Activated CD8-positive, alpha-beta T cell treated with anti-CD3 and anti-CD28 coated beads for 36 hours (primary cell): ENCODE results near the gene RAB19. TPM values are rescaled to one million over a fixed set of nuclear protein-coding genes. Genes with fewer than 3 reads are reported as not detected.
A peak's percentile ranks its signal among the peaks of the same experiment; 100 is the strongest.

Experiments used
- ATAC-seq: fragments of 200-7000 bp; cut with Tn5 transposase; one replicate; pipeline ENCODE4 v1.10.0; 2021; ENCODE audit warnings: mild to moderate bottlenecking, moderate library complexity
- CTCF ChIA-PET: fragments of 350-600 bp; sonication (Branson Sonifier 250); formaldehyde crosslinking; loops from one replicate; lab custom pipeline; 2021; ENCODE audit warnings: antibody characterized with exemption; lab: Charles Lee
- POLR2A ChIA-PET: fragments of 350-600 bp; sonication (Branson Sonifier 250); formaldehyde crosslinking; loops from one replicate; lab custom pipeline; 2021; ENCODE audit warnings: antibody characterized with exemption; lab: Charles Lee
- DNase-seq: peaks from one replicate; pipeline ENCODE4 v3.0.0-alpha.2; 2020
- H3K27ac Mint-ChIP-seq: one replicate; pipeline ENCODE4 v1.8.0; 2021; ENCODE audit warnings: mild to moderate bottlenecking, mixed read lengths
- H3K27me3 Mint-ChIP-seq: one replicate; pipeline ENCODE4 v1.8.0; 2021; ENCODE audit warnings: mixed read lengths
- H3K36me3 Mint-ChIP-seq: one replicate; pipeline ENCODE4 v1.8.0; 2021; ENCODE audit warnings: low read depth, mixed read lengths
- H3K4me1 Mint-ChIP-seq: one replicate; pipeline ENCODE4 v1.8.0; 2021; ENCODE audit warnings: low read depth, mixed read lengths
- H3K4me3 Mint-ChIP-seq: one replicate; pipeline ENCODE4 v1.8.0; 2021; ENCODE audit warnings: mild to moderate bottlenecking, moderate library complexity, mixed read lengths
- H3K9me3 Mint-ChIP-seq: one replicate; pipeline ENCODE4 v1.8.0; 2021; ENCODE audit warnings: mixed read lengths
- intact Hi-C: fragments of 100-400 bp; cut with micrococcal nuclease; formaldehyde crosslinking; loops from one replicate; pipeline ENCODE4 v1.10.0; 2022
- total RNA-seq, 2 experiments: library from RNA; stranded (reverse); gene quantifications; one replicate each; pipeline ENCODE4 v1.2.3, GENCODE V29; 2021
- TF ChIP-seq, protein P1 (sequence below): fragments of 200-600 bp; IDR thresholded peaks from one replicate; pipeline ENCODE4 v1.8.0; 2022; ENCODE audit warnings: antibody characterized with exemption, mild to moderate bottlenecking

Gene RAB19
- total RNA-seq, 2 experiments from 2014 or later: 5.6 to 6.4 TPM

DNA sequence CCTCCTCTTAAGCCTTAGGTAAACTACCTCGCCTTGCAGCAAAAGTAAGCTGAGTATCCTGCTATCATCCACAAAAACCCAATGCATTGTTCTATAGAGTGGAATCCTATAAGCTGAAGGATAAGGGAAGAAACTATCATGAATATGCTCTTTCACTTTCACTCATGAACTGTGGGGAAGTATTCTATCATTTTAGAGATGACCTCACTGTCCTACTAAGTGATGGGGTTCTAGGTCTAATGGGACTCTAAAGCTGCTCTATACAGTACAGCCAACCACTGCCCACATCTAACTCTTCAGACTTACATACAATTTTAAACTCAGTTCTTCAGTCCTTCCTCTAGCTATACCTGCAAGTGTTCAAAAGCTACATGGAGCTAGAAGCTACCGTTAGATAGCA is 59.3 kb downstream of the RAB19 start:
- ChIA-PET POLR2A (interaction anchor here (1.1 kb wide), 1 partner anchor 11 kb away, joined by 3 read pairs; no protein-coding TSS in a partner anchor), CTCF (interaction anchor here (0.7 to 2.5 kb wide), 5 partner anchors 12 to 30 kb away, joined by 3 to 7 read pairs (median 3); no protein-coding TSS in a partner anchor)
- Mint-ChIP-seq H3K27ac (no peak overlapping the region), H3K27me3 (no peaks in the 10 kb centered on the region), H3K9me3 (no peaks in the 10 kb centered on the region), H3K4me1 (peaks cover 11% of the 10 kb centered on the region), H3K4me3 (no peak overlapping the region), H3K36me3 (peaks cover 31% of the 10 kb centered on the region)
- DNase-seq (no peak), ATAC-seq (peak; percentile 47)
- TF ChIP-seq, protein P1, sequence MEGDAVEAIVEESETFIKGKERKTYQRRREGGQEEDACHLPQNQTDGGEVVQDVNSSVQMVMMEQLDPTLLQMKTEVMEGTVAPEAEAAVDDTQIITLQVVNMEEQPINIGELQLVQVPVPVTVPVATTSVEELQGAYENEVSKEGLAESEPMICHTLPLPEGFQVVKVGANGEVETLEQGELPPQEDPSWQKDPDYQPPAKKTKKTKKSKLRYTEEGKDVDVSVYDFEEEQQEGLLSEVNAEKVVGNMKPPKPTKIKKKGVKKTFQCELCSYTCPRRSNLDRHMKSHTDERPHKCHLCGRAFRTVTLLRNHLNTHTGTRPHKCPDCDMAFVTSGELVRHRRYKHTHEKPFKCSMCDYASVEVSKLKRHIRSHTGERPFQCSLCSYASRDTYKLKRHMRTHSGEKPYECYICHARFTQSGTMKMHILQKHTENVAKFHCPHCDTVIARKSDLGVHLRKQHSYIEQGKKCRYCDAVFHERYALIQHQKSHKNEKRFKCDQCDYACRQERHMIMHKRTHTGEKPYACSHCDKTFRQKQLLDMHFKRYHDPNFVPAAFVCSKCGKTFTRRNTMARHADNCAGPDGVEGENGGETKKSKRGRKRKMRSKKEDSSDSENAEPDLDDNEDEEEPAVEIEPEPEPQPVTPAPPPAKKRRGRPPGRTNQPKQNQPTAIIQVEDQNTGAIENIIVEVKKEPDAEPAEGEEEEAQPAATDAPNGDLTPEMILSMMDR: no peak
- intact Hi-C loops: no loop called here

GRCh38 chr7:140475747-140476333 is 72.0 kb downstream of the RAB19 start:
- no peak overlapping the region for H3K27ac Mint-ChIP-seq
- DNase-seq (peak; percentile 71), ATAC-seq (no peak)
- TF ChIP-seq, protein P1: peak; percentile 79
- H3K27me3 Mint-ChIP-seq: no peaks in the 10 kb centered on the region
- H3K4me1 Mint-ChIP-seq: peaks cover 35% of the 10 kb centered on the region
- ChIA-PET POLR2A (interaction anchor here (0.6 to 1.3 kb wide), 2 partner anchors 14 to 21 kb away, joined by 3 read pairs; no protein-coding TSS in a partner anchor), CTCF (interaction anchor here (0.6 to 5.9 kb wide), 14 partner anchors 10 to 245 kb away, joined by 3 to 64 read pairs (median 3); no protein-coding TSS in a partner anchor)
- peaks cover 5% of the 10 kb centered on the region for H3K36me3 Mint-ChIP-seq
- H3K4me3 Mint-ChIP-seq: no peak overlapping the region
- intact Hi-C loops: loop anchor here (5.0 kb wide), 1 partner anchor 176 kb away; no protein-coding TSS in a partner anchor
- H3K9me3 Mint-ChIP-seq: no peaks in the 10 kb centered on the region

DNA sequence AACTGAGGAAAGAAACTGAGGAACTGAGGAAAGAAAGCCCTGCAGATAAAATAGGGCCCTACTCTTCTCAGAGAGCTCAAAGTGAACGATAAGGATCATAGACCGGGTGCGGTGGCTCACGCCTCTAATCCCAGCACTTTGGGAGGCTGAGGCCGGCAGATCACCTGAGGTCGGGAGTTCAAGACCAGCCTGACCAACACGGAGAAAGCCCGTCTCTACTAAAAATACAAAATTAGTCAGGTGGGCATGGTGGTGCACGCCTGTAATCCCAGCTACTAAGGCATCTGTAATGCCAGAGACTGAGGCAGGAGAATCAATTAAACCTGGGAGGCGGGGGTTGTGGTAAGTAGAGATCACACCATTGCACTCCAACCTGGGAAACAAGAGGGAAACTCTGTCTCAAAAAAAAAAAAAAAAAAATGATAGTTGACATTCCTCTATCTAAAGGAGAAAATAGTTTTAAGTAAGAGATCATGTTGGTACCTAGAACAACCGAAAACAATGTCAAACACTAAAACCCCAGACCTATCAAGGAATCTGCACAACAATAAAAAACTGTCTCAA is 72.9 kb downstream of the RAB19 start:
- peaks cover 31% of the 10 kb centered on the region for H3K4me1 Mint-ChIP-seq
- no peaks in the 10 kb centered on the region for H3K27me3 Mint-ChIP-seq
- DNase-seq (no peak), ATAC-seq (no peak)
- H3K36me3 Mint-ChIP-seq: peaks cover under 1% of the 10 kb centered on the region
- ChIA-PET CTCF (interaction anchor here (0.6 to 5.9 kb wide), 14 partner anchors 14 to 560 kb away, joined by 3 to 64 read pairs (median 4); no protein-coding TSS in a partner anchor), POLR2A (interaction anchor here (0.6 to 1.5 kb wide), 6 partner anchors 15 to 86 kb away, joined by 3 to 5 read pairs (median 3); no protein-coding TSS in a partner anchor)
- peak overlapping the region; percentile 87 for H3K4me3 Mint-ChIP-seq
- H3K9me3 Mint-ChIP-seq: no peaks in the 10 kb centered on the region
- TF ChIP-seq, protein P1: no peak
- H3K27ac Mint-ChIP-seq: peak overlapping the region; percentile 80
- intact Hi-C loops: loop anchor here (5.0 kb wide), 1 partner anchor 176 kb away; no protein-coding TSS in a partner anchor

Other genes starting within 250 kb of the RAB19 start
- gene KDM7A, start 227.1 kb upstream of the RAB19 start, total RNA-seq: 10 to 100 TPM; 21.1 to 22.9 TPM
- gene SLC37A3, start 5.5 kb upstream of the RAB19 start, total RNA-seq: 10 to 100 TPM; 30.7 to 33.6 TPM
- gene MKRN1, start 75.4 kb downstream of the RAB19 start, total RNA-seq: 10 to 100 TPM; 55.5 to 56.4 TPM
- not detected for gene DENND2A, start 236.8 kb downstream of the RAB19 start, total RNA-seq